ENCODE data around the gene ARFGAP2.

The ARFGAP2 gene

DNA sequence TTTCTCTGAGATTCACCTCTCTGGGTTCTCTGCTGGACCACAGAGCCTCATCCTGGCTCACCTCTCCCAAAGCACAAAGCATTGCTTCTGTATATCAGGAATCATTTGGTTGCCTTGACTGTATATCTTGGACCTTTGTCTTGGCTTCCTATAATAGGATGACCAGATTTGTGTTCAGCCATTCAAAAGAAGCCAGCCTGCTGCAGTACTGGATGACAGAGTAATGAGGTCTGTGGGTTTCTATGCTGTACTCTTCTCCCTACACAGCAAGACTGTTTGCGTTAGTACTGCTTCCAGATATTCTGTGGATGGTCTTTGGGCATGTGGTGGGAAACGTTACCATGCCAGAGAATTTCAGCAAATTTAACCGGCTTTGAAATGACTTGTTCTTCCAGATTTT is 39.8 kb downstream of the ARFGAP2 start:
- H3K4me1 ChIP-seq (ENCODE audit: control insufficient read depth in 5 of 5, insufficient read depth in 5 of 5, low read length in 5 of 5), result no peaks in the 10 kb centered on the region
- H3K27ac ChIP-seq (ENCODE audit: low read depth, low read length), result no peak overlapping the region
- H3K9me3 ChIP-seq (ENCODE audit: control insufficient read depth in 5 of 5, low read length in 5 of 5), result no peaks in the 10 kb centered on the region
- no peaks in the 10 kb centered on the region for H3K27me3 ChIP-seq (ENCODE audit: control insufficient read depth in 5 of 5, insufficient read depth in 4 of 5, low read length in 5 of 5)
- H3K9ac ChIP-seq (ENCODE audit: low read length in 5 of 5), result no peak overlapping the region
- H3K4me3 ChIP-seq (ENCODE audit: low read depth in 1 of 5, low read length in 5 of 5), result no peak overlapping the region
- peaks cover 0 to 14% (median 4%) of the 10 kb centered on the region in 5 donors for H3K36me3 ChIP-seq (ENCODE audit: control insufficient read depth in 5 of 5, insufficient read depth in 5 of 5, low read length in 5 of 5)

DNA sequence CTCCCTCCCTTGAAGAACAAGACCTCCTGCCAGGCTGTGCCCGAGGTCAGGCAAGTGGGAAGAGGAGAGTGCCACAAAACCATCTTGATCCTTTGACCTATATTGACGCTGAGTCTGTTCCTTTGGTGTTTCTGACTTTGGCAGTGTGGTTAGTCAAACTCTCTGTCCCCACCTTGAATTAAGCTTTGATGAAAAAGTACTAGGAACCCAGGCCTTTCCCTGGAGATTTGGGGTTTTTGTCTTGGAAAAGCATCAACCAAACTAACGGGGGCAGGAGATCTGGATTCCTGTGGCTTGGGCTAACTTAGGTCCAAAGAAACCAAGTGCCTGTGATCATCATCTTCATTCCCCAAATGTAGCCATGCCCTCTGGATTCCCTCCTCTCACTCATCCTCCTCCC is 40.4 kb downstream of the ARFGAP2 start:
- H3K9ac ChIP-seq (ENCODE audit: low read length in 5 of 5), result no peak overlapping the region
- no peak overlapping the region for H3K4me3 ChIP-seq (ENCODE audit: low read depth in 1 of 5, low read length in 5 of 5)
- no peaks in the 10 kb centered on the region for H3K4me1 ChIP-seq (ENCODE audit: control insufficient read depth in 5 of 5, insufficient read depth in 5 of 5, low read length in 5 of 5)
- H3K27me3 ChIP-seq (ENCODE audit: control insufficient read depth in 5 of 5, insufficient read depth in 4 of 5, low read length in 5 of 5), result no peaks in the 10 kb centered on the region
- H3K27ac ChIP-seq (ENCODE audit: low read depth, low read length), result no peak overlapping the region
- H3K36me3 ChIP-seq (ENCODE audit: control insufficient read depth in 5 of 5, insufficient read depth in 5 of 5, low read length in 5 of 5), result peaks cover 0 to 14% (median 4%) of the 10 kb centered on the region in 5 donors
- no peaks in the 10 kb centered on the region for H3K9me3 ChIP-seq (ENCODE audit: control insufficient read depth in 5 of 5, low read length in 5 of 5)

DNA sequence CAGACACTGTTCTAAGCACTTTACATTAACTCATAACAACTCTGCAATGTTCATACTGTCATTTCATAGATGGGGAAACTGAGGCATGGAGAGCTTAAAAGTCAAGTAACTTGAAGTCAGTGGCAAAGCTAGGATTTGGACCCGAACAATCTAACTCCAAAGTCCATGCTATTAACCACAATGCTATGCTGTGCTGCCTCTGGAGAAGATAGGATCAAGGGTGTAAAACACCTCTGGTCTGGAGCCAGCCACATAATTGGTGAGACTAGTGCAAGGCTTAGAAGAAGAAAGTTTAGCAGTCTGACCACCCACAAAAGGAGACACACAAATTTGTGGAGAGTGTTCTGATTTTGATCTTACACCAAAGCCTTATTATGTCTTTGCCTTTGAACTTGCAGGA is 43.7 kb downstream of the ARFGAP2 start:
- Histone ChIP-seq H3K9ac (ENCODE audit: low read length in 5 of 5) (no peak overlapping the region), H3K4me1 (ENCODE audit: control insufficient read depth in 5 of 5, insufficient read depth in 5 of 5, low read length in 5 of 5) (no peaks in the 10 kb centered on the region), H3K27me3 (ENCODE audit: control insufficient read depth in 5 of 5, insufficient read depth in 4 of 5, low read length in 5 of 5) (no peaks in the 10 kb centered on the region), H3K27ac (ENCODE audit: low read depth, low read length) (no peak overlapping the region), H3K4me3 (ENCODE audit: low read depth in 1 of 5, low read length in 5 of 5) (no peak overlapping the region), H3K9me3 (ENCODE audit: control insufficient read depth in 5 of 5, low read length in 5 of 5) (no peaks in the 10 kb centered on the region), H3K36me3 (ENCODE audit: control insufficient read depth in 5 of 5, insufficient read depth in 5 of 5, low read length in 5 of 5) (peaks cover 0 to 10% (median 3%) of the 10 kb centered on the region in 5 donors)

DNA sequence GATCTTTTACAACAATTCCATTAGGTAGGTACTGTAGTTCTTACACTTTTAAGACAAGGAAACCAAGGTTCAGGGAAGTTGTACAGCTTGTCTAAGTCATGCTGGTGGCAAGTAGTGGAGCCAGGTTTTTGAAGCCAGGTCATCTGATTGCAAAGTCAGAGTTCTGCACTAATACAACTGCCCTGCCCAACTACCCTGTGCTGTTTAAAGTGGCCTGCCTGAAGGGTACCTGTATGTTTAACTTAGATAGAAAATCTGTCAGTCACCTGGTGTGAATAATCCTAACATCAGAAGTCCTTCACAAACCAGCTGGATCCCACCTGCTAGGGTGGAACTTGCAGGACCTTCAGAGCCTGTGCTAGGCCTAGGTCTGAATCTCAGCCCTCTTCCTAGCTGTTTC is 44.2 kb downstream of the ARFGAP2 start:
- Histone ChIP-seq H3K4me3 (ENCODE audit: low read depth in 1 of 5, low read length in 5 of 5) (no peak overlapping the region), H3K9me3 (ENCODE audit: control insufficient read depth in 5 of 5, low read length in 5 of 5) (no peaks in the 10 kb centered on the region), H3K36me3 (ENCODE audit: control insufficient read depth in 5 of 5, insufficient read depth in 5 of 5, low read length in 5 of 5) (peaks cover 0 to 5% (median under 1%) of the 10 kb centered on the region in 5 donors), H3K27me3 (ENCODE audit: control insufficient read depth in 5 of 5, insufficient read depth in 4 of 5, low read length in 5 of 5) (no peaks in the 10 kb centered on the region), H3K4me1 (ENCODE audit: control insufficient read depth in 5 of 5, insufficient read depth in 5 of 5, low read length in 5 of 5) (no peaks in the 10 kb centered on the region), H3K9ac (ENCODE audit: low read length in 5 of 5) (no peak overlapping the region), H3K27ac (ENCODE audit: low read depth, low read length) (no peak overlapping the region)

DNA sequence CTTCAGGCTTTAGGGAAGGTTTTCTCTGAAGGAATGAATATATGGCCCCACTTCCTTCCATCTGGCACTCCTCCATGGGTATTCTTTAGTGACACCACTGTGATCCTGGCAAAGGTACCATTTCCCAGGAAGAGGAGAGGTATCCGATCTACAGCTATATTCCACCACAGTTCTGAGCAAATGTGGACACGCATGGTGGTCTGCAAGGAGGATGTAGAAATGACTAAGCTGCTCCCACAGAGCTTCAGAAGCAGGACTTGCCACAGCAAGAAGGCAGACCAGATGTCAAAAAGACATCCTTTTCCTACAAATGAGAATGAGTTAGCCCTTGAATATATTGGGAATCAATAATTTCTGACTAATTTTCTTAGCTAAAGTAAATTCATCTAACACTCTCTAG is 45.5 kb downstream of the ARFGAP2 start:
- Histone ChIP-seq H3K4me1 (ENCODE audit: control insufficient read depth in 5 of 5, insufficient read depth in 5 of 5, low read length in 5 of 5) (no peaks in the 10 kb centered on the region), H3K27me3 (ENCODE audit: control insufficient read depth in 5 of 5, insufficient read depth in 4 of 5, low read length in 5 of 5) (no peaks in the 10 kb centered on the region), H3K9ac (ENCODE audit: low read length in 5 of 5) (no peak overlapping the region), H3K27ac (ENCODE audit: low read depth, low read length) (no peak overlapping the region), H3K36me3 (ENCODE audit: control insufficient read depth in 5 of 5, insufficient read depth in 5 of 5, low read length in 5 of 5) (no peaks in the 10 kb centered on the region), H3K9me3 (ENCODE audit: control insufficient read depth in 5 of 5, low read length in 5 of 5) (no peaks in the 10 kb centered on the region), H3K4me3 (ENCODE audit: low read depth in 1 of 5, low read length in 5 of 5) (no peak overlapping the region)

DNA sequence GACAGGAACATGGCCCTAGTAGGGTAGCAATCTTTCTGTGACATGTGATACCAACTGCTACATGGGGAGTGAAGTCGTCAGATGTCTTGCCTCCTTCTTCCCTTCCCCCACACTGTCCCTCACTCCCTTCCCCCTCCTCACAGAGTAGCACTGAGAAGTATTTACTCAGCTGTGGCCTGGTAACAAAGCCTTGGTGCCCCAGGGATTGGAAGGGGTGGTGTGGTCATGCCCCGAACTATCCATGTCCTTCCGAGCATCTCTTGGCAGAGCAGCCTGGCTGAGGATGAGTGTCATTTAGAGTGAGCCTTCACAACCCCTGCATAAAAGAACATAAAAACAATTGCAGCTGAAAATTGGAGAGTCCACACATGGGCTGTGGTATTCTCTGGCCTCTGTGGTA is 46.1 kb downstream of the ARFGAP2 start:
- Histone ChIP-seq H3K4me1 (ENCODE audit: control insufficient read depth in 5 of 5, insufficient read depth in 5 of 5, low read length in 5 of 5) (no peaks in the 10 kb centered on the region), H3K9ac (ENCODE audit: low read length in 5 of 5) (no peak overlapping the region), H3K27ac (ENCODE audit: low read depth, low read length) (no peak overlapping the region), H3K36me3 (ENCODE audit: control insufficient read depth in 5 of 5, insufficient read depth in 5 of 5, low read length in 5 of 5) (no peaks in the 10 kb centered on the region), H3K4me3 (ENCODE audit: low read depth in 1 of 5, low read length in 5 of 5) (no peak overlapping the region), H3K27me3 (ENCODE audit: control insufficient read depth in 5 of 5, insufficient read depth in 4 of 5, low read length in 5 of 5) (no peaks in the 10 kb centered on the region), H3K9me3 (ENCODE audit: control insufficient read depth in 5 of 5, low read length in 5 of 5) (no peaks in the 10 kb centered on the region)

DNA sequence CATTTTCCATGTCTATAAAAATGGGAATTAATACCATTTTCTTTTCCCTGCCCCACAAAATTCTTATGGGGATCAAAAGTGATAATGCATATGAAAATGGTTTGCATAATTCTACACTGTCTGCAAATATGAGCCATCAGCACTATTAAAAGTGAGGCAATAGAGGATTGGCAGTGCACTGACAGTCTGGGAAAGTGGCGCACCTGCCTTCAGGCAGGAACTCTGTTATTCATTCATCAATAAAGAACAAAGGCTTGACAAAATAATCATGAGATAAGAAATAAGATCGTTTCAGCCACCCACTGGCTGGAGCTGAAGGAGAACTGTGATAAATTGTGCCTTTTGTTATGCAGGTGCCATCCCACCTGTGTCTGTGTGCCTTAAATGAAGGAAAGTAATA is 49.5 kb downstream of the ARFGAP2 start:
- Histone ChIP-seq H3K4me1 (ENCODE audit: control insufficient read depth in 5 of 5, insufficient read depth in 5 of 5, low read length in 5 of 5) (no peaks in the 10 kb centered on the region), H3K9me3 (ENCODE audit: control insufficient read depth in 5 of 5, low read length in 5 of 5) (no peaks in the 10 kb centered on the region), H3K4me3 (ENCODE audit: low read depth in 1 of 5, low read length in 5 of 5) (no peak overlapping the region), H3K36me3 (ENCODE audit: control insufficient read depth in 5 of 5, insufficient read depth in 5 of 5, low read length in 5 of 5) (no peaks in the 10 kb centered on the region), H3K27ac (ENCODE audit: low read depth, low read length) (no peak overlapping the region), H3K27me3 (ENCODE audit: control insufficient read depth in 5 of 5, insufficient read depth in 4 of 5, low read length in 5 of 5) (no peaks in the 10 kb centered on the region), H3K9ac (ENCODE audit: low read length in 5 of 5) (no peak overlapping the region)

DNA sequence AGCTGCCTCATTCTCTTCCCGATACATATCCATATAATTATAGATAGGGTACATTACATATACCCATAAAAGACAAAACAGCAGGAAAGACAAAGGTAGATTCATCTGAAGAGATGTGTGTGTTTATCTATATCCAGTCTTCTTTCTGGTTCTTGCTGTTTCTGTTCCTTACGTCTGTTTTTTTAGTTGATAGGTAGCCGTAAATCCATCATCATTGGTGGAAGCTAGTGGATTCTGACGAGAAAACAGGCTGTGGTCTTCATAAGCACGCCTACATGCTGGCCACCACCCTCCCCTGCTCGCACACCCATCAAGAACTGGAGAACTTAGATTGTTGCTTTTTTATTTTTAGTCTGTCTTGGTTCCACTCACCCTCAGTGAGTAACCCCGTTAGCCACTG is 51.6 kb downstream of the ARFGAP2 start:
- Histone ChIP-seq H3K9ac (ENCODE audit: low read length in 5 of 5) (no peak overlapping the region), H3K27ac (ENCODE audit: low read depth, low read length) (no peak overlapping the region), H3K36me3 (ENCODE audit: control insufficient read depth in 5 of 5, insufficient read depth in 5 of 5, low read length in 5 of 5) (no peaks in the 10 kb centered on the region), H3K9me3 (ENCODE audit: control insufficient read depth in 5 of 5, low read length in 5 of 5) (no peaks in the 10 kb centered on the region), H3K4me1 (ENCODE audit: control insufficient read depth in 5 of 5, insufficient read depth in 5 of 5, low read length in 5 of 5) (no peaks in the 10 kb centered on the region), H3K4me3 (ENCODE audit: low read depth in 1 of 5, low read length in 5 of 5) (no peak overlapping the region), H3K27me3 (ENCODE audit: control insufficient read depth in 5 of 5, insufficient read depth in 4 of 5, low read length in 5 of 5) (no peaks in the 10 kb centered on the region)

DNA sequence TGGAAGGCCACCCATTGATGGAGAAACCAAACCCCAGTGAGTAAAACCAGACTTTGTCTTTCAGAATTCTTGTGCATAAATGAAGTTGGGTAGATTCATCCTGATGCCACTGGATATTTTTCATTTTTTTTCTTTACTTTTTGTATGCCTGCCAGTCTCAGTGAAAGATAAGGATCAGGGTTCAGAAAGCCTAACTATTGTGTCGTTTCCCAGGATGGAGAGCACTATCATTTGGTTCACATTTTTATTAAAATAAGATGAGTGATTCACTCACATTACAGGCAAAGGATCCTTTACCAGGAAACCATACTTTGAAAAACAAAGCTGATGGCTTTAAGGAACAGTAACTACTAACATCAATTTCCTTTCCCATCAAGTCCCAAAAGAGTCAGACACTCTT is 52.0 kb downstream of the ARFGAP2 start:
- no peaks in the 10 kb centered on the region for H3K36me3 ChIP-seq (ENCODE audit: control insufficient read depth in 5 of 5, insufficient read depth in 5 of 5, low read length in 5 of 5)
- H3K4me3 ChIP-seq (ENCODE audit: low read depth in 1 of 5, low read length in 5 of 5), result no peak overlapping the region
- H3K27me3 ChIP-seq (ENCODE audit: control insufficient read depth in 5 of 5, insufficient read depth in 4 of 5, low read length in 5 of 5), result no peaks in the 10 kb centered on the region
- no peaks in the 10 kb centered on the region for H3K9me3 ChIP-seq (ENCODE audit: control insufficient read depth in 5 of 5, low read length in 5 of 5)
- no peak overlapping the region for H3K9ac ChIP-seq (ENCODE audit: low read length in 5 of 5)
- no peaks in the 10 kb centered on the region for H3K4me1 ChIP-seq (ENCODE audit: control insufficient read depth in 5 of 5, insufficient read depth in 5 of 5, low read length in 5 of 5)
- no peak overlapping the region for H3K27ac ChIP-seq (ENCODE audit: low read depth, low read length)

DNA sequence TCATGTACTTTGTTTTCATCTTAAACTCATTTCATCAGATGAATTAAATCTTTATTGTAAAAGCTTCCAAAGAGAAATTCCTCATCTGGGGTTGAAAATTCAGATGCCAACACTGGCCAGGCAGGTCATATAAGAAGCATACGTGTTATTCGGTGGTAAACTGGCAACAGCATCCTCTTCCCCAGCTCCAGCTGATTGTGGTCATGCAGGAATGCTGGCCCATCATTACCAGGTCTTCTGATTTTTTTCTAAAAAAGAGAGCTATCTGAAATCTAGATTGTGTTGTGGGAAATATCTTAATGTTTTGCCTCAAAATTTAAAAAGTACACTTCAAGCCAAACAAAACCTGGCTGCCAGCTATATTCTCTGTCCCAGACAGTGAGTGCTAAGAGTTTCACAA is 53.6 kb downstream of the ARFGAP2 start:
- H3K27me3 ChIP-seq (ENCODE audit: control insufficient read depth in 5 of 5, insufficient read depth in 4 of 5, low read length in 5 of 5), result no peaks in the 10 kb centered on the region
- H3K4me1 ChIP-seq (ENCODE audit: control insufficient read depth in 5 of 5, insufficient read depth in 5 of 5, low read length in 5 of 5), result no peaks in the 10 kb centered on the region
- H3K27ac ChIP-seq (ENCODE audit: low read depth, low read length), result no peak overlapping the region
- H3K4me3 ChIP-seq (ENCODE audit: low read depth in 1 of 5, low read length in 5 of 5), result no peak overlapping the region
- no peaks in the 10 kb centered on the region for H3K36me3 ChIP-seq (ENCODE audit: control insufficient read depth in 5 of 5, insufficient read depth in 5 of 5, low read length in 5 of 5)
- no peaks in the 10 kb centered on the region for H3K9me3 ChIP-seq (ENCODE audit: control insufficient read depth in 5 of 5, low read length in 5 of 5)
- no peak overlapping the region for H3K9ac ChIP-seq (ENCODE audit: low read length in 5 of 5)

DNA sequence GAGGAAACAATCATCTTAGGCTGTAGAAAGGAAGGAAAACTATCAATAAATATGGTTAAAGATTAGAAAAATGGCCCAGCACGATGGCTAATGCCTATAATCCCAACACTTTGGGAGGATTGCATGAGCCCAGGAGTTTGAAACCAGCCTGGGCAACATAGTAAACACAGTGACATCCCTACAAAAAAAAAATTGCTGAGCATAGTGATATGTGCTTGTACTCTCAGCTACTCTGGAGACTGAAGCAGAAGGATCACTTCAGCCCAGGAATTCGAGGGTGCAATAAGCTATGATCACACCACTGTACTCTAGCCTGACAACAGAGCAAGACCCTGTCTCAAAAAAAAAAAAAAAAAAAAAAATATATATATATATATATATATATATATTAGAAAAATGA is 54.9 kb downstream of the ARFGAP2 start:
- H3K9me3 ChIP-seq (ENCODE audit: control insufficient read depth in 5 of 5, low read length in 5 of 5), result no peaks in the 10 kb centered on the region
- no peak overlapping the region for H3K9ac ChIP-seq (ENCODE audit: low read length in 5 of 5)
- H3K27ac ChIP-seq (ENCODE audit: low read depth, low read length), result no peak overlapping the region
- no peak overlapping the region for H3K4me3 ChIP-seq (ENCODE audit: low read depth in 1 of 5, low read length in 5 of 5)
- H3K27me3 ChIP-seq (ENCODE audit: control insufficient read depth in 5 of 5, insufficient read depth in 4 of 5, low read length in 5 of 5), result no peaks in the 10 kb centered on the region
- no peaks in the 10 kb centered on the region for H3K4me1 ChIP-seq (ENCODE audit: control insufficient read depth in 5 of 5, insufficient read depth in 5 of 5, low read length in 5 of 5)
- no peaks in the 10 kb centered on the region for H3K36me3 ChIP-seq (ENCODE audit: control insufficient read depth in 5 of 5, insufficient read depth in 5 of 5, low read length in 5 of 5)

All from subcutaneous abdominal adipose tissue (tissue), 5 donors.